Stimulated activated CD4-positive, alpha-beta T cell treated with anti-CD3 and anti-CD28 coated beads, Interleukin-1b, Interleukin-23, amount 100 ng/mL, for 4 hours (primary cell): ENCODE measurements around the gene NCAPG2.

Experiments used
- DNase-seq, 2 donors: peaks; one replicate each; pipeline ENCODE4 v3.0.0-alpha.2; 2020; ENCODE audit warnings: low read depth in 2 of 2

The NCAPG2 gene

DNA sequence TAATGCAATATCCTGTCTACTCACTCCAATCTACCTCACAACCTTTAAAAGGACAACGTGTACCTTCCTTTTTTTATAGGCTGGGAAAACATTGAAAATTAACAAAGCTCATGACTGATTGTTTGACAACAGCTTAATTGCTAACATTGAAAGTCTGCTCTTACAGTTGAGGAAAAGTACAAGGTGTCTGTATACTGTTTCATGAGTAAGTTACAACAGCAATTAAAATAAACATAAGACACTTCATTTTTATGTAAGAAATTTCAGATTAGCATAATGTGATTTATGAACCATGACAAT, 28.6 kb upstream of the NCAPG2 start:
- no peak for DNase-seq

DNA sequence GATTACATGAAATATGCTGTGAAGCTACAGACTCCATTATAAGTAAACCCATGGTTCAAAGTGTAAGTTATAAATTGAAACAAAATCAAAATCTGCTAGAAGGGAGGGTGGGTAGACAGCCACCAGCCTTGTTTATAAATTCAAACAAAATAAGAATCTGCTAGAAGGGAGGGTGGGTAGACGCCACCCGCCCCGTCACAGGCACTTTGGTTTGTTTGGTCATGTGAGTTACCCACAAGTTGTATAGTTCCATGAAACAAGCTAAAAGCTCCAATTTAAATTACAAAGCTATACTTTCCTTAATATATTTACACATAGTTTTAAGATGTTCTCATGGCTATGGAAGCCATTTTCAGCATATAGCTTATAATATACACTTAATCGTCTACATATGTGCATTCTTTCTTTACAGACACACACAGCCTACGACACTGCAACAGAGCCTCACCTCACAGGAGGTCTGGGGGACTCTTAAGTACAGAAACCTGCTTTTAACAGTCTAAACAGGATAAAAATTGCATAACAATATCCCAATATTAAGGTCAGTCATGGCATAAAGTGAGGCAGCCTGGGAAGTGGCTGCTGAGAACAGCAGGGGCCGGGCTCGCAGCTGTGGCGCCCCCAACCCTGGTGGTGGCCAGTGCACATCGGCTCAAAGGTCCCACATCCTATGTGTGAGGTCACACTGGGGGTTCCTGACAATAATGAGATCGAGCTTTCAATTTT, 28.1 kb upstream of the NCAPG2 start:
- no peak for DNase-seq

DNA sequence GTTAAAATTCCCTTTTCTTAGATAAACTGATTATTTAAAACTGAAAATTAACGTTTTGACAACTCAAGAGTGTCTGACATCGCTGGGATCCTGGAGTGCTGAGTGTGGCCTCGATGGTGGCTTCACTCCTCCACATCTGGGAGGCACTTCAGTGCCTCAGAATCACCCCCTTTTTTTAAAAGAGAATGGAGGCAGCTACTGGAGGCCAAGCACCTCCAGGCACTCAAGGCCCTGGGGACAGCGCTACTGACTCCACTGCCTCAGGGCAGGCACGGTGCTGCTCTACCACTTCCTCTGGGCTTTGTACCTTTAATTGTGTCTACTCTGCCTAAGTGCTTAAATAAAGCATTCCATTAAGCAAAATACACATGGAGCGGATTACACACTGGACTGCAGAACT, 27.2 kb upstream of the NCAPG2 start:
- DNase-seq, result no peak

DNA sequence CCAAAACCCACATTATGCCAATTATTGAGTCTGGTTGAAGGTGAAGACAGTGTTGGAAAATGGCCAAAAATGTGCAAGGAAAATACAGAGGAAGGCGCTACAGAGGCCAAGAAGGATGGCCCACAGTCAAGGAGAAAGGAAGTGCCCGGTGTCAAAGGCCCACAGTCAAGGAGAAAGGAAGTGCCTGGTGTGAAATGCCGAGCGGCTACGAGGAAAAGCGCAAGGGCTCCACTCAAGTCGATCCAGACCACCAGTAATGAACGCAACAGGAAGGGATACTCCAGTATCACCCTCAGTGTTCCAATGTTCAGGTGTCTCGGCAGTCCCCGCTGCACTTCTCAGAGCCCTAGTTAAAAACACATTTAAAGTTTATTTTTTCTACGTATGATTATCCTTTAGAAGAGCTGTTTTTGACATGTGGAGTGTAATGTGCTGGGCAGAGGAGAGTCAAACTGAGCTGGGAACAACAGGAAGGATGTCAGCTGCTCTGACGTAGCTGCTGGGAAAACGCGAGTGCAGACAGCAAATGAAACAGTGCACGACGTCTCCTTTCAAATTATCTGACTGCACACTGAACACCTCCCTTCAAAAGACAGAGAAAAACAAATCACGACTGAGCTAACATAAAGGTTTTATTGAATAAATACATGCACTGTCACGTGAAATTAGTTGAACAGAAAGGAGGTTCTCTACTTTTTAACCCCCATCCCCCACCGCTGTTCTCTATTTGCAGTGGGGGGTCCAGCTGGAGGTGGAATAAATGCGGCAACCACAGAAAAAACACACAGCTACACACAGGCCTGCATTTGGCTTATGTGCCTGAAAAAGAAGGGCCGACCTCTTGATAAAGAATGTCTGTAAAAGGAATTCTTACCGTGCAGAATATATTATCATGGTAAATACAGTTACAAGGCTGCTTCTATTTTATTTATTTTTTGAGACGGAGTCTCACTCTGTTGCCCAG, 26.1 kb upstream of the NCAPG2 start:
- no peak for DNase-seq

DNA sequence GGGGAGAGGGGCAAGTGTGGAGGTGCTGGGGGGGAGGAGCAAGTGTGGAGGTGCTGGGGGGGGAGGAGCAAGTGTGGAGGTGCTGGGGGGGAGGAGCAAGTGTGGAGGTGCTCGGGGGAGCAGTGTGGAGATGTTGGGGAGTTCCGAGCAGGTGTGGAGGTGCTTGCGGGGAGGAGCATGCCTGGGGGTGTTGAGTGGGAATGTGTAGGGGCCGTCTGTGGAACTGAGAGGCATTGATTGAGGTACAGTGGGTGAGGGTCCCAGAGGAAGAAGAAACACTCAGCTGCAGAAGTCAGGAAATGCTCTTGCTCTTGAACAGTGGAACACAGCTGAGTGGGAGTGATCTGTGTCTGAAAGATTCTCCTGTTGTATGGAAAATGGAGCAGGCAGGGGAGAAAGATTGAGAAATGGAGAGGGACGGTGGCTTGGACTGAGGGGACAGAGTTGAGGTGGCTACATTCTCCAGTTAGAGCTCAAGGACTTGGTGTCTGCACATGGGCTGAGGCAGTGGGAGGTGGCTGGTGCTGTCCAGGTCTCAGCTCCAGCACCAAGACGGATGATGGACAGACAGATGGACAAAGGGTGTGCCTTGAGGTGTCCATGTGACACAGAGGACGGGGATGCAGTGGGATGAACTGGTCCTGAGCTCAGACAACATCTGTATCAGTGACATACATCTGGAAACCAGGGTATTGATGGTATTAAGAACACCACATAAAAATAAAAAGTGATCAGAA, 25.2 kb upstream of the NCAPG2 start:
- DNase-seq, result no peak

DNA sequence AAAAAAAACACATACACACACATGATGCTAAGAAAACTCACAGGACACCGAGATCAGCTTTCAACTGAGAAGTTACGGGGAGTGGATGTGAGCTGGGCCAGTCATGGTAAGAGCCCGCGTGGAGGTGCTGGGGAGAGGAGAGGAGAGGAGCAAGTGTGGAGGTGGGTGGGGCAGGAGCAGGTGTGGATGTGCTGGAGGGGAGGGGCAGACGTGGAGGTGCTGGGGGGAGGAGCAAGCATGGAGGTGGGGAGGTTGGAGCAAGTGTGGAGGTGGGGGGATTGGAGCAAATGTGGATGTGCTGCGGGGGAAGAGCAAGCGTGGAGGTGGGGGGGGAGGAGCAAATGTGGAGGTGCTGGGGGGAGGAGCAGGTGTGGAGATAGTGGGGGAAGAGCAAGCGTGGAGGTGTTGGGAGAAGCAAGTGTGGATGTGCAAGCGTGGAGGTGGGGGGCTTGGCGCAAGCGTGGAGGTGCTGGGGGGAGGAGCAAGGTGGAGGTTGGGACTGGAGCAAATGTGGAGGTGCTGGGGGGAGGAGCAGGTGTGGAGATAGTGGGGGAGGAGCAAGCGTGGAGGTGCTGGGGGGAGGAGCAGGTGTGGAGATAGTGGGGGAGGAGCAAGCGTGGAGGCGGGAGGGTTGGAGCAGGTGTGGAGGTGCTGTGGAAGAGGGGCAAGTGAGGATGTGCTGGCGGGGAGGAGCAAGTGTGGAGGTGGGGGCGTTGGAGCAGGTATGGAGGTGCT, 24.5 kb upstream of the NCAPG2 start:
- no peak for DNase-seq

DNA sequence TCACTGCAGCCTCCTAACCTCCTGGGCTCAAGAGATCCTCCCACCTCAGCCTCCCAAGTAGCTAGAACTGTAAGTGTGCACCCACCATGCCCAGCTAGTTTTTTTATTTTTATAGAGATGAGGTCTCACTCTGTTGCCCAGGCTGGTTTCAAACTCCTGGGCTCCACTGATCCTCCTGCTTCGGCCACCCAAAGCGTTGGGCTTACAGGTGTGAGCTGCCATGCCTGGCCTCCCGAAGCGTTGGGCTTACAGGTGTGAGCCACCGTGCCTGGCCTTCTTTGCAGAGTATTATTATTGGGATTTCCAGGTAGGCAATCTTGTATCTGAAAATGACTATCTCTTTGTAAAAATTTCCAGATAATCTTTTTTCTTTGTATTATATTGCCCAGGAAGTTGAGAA, 23.1 kb upstream of the NCAPG2 start:
- no peak for DNase-seq

DNA sequence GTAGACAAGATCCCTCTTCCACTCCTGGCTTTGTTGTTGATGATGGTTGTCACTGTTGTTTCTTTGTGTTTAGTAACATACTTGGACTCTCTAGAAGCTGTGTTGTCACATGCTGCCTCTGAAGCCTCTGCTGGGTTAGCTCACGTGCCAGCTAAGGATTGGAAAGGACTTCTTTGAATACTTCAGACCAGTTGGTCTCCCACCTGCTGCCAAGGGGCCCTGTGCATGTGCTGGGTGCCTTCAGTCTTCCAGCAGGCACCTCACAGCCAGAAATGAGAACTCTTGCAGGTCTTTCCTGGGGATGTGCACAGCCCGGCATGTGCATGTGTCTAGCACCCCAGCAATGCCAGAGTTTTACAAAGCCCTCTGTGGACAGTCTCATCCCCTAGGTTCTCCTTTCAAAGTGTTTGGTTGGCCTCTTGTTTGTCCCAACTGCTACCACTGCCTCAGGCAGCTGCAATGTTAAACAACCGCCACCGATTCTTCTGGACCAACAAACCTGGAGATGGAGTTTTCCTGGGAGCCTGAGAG, 21.7 kb upstream of the NCAPG2 start:
- DNase-seq, result no peak

DNA sequence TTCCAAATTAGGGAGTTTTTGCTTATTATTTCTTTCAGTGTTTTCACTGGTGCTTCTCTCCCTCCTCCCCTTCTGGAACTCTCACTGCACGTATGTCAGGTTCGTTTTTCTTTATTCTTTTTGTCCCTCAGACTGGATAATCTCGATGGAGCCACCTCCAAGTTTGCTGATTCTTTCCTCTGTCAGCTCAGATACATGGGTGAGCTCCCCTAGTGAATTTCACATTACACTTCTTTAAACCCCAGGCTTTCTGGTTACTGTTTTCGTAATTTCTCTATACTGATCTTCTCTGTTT, 20.8 kb upstream of the NCAPG2 start:
- no peak for DNase-seq

DNA sequence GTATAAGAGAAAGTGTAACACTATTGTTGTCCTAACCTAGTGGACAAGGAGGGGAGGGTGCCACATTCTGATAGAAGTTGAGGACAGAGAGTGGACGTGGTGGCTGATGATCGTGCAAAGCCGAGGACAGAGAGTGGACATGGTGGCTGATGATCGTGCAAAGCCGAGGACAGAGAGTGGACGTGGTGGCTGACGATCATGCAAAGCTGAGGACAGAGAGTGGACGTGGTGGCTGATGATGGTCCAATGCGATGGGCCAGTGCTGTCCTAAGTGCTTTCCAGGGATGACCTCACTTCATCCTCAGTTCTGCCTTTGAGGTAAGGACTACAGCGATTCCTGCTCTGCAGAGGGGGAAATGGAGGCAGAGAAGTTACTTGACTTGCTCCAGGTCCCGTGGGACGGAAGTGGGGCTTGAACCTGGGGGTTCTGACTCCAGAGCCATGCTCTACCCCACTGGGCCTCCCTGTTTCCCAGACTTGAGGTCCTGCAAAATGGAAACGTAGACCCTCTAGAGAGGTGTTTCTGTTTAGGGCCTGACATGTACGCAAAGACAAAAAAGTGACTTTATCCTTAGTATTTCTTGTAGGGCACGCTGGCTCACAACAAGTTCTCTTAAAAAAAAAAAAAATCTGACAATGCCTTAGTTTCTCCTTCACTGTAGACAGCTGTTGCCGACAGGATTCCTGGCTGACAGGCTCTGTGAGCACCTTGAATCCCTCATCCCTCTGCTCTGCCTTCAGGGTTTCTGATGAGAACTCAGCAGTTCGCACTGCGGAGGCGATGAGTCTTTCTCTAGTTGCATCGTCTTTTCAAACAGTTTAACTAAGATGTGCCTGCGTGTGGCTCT, 20.3 kb upstream of the NCAPG2 start:
- DNase-seq, result no peak

DNA sequence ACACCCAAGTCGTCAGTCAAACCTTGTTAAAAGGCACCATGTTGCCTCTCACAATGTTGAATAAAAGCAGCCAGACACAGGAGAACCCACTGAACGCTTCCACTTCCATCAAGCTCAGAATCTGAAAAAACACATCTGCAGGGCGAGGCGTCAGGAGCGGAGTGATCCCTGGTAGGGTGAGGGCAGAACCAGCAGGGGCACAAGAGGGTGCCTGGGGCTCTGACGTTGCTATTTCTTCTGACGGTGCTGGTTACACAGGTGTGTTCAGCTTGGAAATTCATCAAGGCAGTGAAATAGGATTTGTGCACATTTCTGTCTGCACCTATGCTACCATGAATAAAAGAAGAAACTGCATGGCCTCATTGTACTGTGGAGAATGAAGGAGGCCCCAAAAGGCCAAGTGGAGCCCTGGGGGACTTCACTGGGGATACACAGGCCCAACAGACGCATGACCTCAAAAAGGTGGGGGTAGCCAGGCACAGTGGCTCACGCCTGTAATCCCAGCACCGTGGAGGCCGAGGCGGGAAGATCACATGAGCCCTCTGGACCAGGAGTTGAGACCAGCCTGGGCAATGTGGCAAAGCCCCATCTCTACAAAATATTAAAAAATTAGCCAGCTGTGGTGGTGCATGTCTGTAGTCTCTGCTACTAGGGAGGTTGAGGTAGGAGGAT, 19.2 kb upstream of the NCAPG2 start:
- DNase-seq, result no peak

DNA sequence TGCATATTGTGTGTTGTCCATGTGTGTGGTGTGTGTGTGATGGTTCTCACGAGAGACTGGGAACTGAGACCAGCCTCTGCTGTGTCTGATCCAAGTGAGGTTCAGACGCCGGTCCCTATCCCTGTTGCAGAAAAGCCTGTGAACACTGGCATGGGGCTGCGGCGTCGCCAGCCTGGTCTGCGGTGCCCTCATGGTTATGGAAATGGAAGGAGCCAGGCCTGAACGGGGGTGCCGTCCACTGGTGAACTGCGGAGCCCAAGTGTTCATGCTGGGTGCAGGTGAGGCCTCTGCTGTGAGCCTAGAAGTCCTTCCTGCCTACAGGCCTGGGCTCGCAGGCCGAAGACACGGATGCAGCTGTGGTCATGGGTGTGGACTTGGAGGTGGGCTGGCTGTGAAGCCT, 18.7 kb upstream of the NCAPG2 start:
- no peak for DNase-seq

DNA sequence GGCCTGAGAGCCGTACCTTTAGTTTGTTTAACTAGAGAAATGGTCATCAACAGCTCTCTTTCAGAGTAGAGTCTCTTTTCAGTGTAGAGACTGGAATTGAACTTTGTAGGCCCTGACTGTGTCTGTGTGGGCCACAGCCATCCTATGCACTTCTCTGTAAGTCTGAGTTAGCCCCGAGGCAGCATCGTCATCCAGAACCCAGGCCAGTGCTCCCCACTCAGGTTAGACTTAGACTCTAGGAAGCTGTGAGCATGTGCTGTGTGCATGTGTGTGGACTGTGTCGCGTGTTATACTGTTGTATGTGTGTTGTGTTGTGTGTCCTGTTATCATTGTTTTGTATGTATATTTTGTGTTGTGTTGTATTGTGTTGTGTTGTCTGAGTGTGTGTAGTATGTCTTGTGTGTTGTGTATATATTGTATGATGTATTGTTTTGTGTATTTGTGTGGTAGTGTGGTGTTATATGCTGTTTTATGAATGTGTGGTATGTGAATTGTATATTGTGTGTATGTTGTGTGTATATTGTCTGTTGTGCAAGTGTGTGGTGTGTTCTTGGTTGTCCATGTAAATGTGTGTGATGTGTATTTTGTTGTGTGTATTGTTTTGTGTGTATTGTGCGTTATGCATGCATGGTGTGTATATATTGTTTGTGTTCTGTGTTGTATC, 18.1 kb upstream of the NCAPG2 start:
- no peak for DNase-seq

DNA sequence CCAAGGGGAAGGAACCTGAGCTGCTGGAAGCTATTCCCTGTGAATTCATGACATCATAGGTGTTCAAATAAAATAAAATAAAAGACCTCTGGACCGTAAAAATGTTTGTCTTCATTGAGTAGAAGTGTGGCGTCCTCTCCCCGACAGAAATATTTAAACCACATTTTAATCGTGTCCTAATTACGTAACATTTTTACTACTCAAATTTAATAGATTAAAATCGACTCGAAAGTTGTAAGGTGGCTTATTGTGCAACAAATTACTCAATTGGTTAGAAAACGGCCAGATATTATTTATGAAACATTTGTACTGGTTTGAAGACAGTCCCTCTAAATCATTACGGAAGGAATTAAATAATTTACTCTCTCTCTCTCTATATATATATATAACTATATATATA, 15.5 kb upstream of the NCAPG2 start:
- DNase-seq, result no peak

DNA sequence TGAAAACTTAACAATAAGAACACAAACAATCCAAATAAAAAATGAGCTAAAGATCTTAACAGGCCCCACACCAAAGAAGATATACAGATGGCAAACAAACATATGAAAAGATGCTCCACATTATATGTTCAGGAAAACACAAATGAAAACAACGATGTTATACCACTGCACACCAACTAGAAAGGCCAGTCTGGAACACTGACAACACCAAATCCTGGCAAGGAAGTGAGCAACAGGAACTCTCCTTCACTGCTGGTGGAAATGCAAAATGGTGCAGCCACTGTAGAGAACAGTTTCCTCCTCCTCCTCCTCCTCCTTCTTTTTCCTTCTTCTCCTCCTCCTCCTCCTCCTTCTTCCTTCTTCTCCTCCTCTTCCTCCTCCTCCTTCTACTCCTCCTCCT, 12.2 kb upstream of the NCAPG2 start:
- no peak for DNase-seq

DNA sequence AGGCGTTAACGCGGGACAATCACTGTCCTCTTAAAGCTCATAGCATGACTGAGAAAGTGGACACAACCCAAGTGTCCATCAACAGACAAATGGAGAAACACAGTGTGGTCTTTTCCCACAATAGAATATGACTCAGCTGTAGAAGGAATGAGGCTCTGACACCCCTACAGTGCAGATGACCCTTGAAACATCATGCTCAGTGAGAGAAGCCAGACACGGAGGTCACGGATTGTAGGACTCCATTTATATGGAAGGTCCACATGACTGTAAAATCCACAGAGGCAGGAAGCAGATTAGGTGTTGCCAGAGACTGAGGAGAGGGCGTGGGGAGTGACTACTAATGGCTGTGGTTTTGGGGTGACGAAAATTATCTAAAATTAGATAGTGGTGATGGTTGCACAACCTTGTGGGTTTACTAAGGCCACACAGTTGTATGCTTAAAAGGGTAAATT, 6.1 kb upstream of the NCAPG2 start:
- no peak for DNase-seq

DNA sequence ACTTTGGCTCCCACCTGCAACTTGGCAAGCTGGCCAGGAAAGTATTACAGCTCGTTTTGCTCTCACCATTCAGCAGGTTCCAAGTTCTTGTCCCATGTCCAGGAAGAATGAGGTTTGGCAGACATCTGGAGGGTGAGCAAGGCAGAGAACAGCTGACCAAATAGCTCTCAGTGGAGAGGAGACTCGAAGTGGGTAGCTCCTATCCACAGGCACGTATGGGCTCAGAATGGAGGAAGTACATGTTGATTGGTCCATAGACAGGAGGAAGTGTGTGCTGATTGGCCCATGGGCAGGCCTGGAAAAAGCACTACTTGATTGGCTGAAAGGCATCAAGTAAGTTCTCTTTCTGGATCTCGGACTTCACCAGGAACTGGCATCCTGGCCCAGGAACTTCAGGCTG, 3.0 kb upstream of the NCAPG2 start:
- DNase-seq, result no peak

DNA sequence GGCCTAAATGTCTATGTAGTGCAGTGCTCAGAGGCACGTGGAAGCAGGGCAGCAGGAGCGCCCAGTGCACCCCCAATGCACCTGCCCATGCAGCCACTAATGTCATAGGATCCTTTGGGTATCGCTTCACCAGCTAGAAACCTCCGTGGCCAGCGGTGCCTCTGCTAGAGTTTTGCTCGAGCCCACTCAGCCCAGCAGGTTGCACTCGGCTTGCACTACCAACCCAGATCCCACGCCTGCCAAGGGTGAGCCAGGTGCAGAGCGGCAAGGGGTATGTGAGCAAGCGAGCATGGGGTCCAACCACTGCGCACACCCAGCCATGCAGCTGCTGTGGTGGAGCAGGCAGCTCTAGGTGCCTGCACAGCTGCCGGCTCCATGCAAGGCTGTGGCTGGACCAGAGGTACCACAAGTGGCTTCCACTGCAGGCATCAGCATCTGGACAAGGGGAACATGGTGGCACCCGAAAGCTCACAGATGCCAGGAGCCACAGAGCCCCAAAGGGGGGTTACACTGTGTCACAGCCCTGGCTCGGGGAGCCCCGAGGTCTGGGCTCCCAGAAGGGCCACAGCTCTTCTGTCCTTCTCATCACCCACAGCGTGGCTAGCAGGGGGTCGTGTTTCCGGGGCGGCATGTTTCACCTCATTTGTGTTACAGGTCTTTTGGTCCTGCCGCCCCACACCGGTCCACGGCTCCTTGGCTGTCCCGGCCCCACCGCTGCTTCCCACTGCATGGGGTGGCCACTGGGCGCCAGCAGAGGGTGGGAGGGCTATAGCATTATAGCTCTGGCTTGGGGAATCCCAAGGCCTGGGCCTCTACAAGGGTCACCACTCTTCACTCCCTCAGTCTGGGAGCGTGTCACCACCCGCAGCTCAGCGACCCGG, 2.3 kb upstream of the NCAPG2 start:
- DNase-seq, result no peak

DNA sequence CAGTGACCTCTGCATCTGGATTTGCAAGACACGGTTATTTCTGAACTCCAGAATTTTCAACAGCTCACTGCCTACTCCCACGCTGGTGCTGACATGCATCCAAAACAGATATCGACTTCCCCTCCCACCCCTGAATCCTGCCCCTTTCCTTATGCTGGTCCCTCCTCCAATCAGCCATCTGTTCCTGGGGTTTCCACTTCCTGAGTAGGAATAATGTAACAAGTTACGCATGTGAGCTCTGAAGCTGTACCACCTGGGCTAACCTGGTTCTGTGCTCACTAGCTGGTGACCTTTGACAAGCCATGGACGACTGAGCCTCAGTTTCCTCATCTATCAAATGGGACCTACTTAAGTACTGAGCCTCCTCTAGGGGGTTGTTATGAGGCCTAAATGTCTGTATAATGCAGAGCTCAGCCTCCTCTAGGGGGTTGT, 1.7 kb upstream of the NCAPG2 start:
- DNase-seq, result no peak
